GM23338 (cell line): ENCODE measurements around the gene TNNI3. TPM values are rescaled to one million over a fixed set of nuclear protein-coding genes. Genes with fewer than 3 reads are reported as not detected.

ENCODE experiments used
- ATAC-seq: fragments of 200-7000 bp; cut with Tn5 transposase; 3 replicates; pipeline ENCODE4 v1.9.1; 2020
- DNase-seq: peaks from one replicate; pipeline ENCODE4 v3.0.0-alpha.2; 2015; ENCODE audit warnings: low spot score
- H2AFZ ChIP-seq: fragments of 200-600 bp; sonication (generic); 2 replicates; pipeline ENCODE4 v1.8.0; 2016; ENCODE audit warnings: antibody characterized with exemption, mild to moderate bottlenecking, moderate library complexity
- H3F3A ChIP-seq: fragments of 200-600 bp; sonication (generic); replicated peaks from 2 replicates; pipeline ENCODE4 v1.8.0; 2017; ENCODE audit warnings: antibody characterized with exemption, mixed run types, low read depth
- H3K27ac ChIP-seq: fragments of 200-600 bp; sonication (generic); 2 replicates; pipeline ENCODE4 v1.6.1; 2016; ENCODE audit warnings: low read depth
- H3K27me3 ChIP-seq: fragments of 200-600 bp; sonication (generic); 2 replicates; pipeline ENCODE4 v1.8.0; 2016; ENCODE audit warnings: mild to moderate bottlenecking, mixed run types, moderate library complexity; ENCODE audit not compliant: insufficient read depth
- H3K36me3 ChIP-seq: fragments of 200-600 bp; sonication (generic); 2 replicates; pipeline ENCODE4 v1.8.0; 2016; ENCODE audit warnings: mild to moderate bottlenecking; ENCODE audit not compliant: insufficient read depth
- H3K4me1 ChIP-seq: fragments of 200-600 bp; sonication (generic); 2 replicates; pipeline ENCODE4 v1.8.0; 2016; ENCODE audit warnings: mild to moderate bottlenecking, moderate library complexity; ENCODE audit not compliant: insufficient read depth
- H3K4me2 ChIP-seq: fragments of 200-600 bp; sonication (generic); 2 replicates; pipeline ENCODE4 v1.7.1; 2017; ENCODE audit warnings: mixed run types
- H3K4me3 ChIP-seq: fragments of 200-600 bp; sonication (generic); 2 replicates; pipeline ENCODE4 v1.6.1; 2016; ENCODE audit warnings: mixed run types
- H3K79me2 ChIP-seq: fragments of 200-600 bp; sonication (generic); replicated peaks from 2 replicates; pipeline ENCODE4 v1.8.0; 2017; ENCODE audit warnings: mild to moderate bottlenecking; ENCODE audit not compliant: insufficient read depth
- H3K9me2 ChIP-seq: fragments of 200-600 bp; sonication (generic); 2 replicates; pipeline ENCODE4 v1.8.0; 2017; ENCODE audit not compliant: insufficient read depth
- H4K20me1 ChIP-seq: fragments of 200-600 bp; sonication (generic); replicated peaks from 2 replicates; pipeline ENCODE4 v1.8.0; 2017; ENCODE audit warnings: mild to moderate bottlenecking; ENCODE audit not compliant: insufficient read depth
- H3K27ac Mint-ChIP-seq: 2 replicates; pipeline ENCODE4 v1.8.0; 2020; ENCODE audit warnings: inconsistent platforms, mild to moderate bottlenecking, moderate library complexity, mixed read lengths
- H3K27me3 Mint-ChIP-seq: 3 replicates; pipeline ENCODE4 v1.8.0; 2022; ENCODE audit warnings: low read depth, mild to moderate bottlenecking, moderate library complexity, mixed read lengths, inconsistent platforms; ENCODE audit not compliant: insufficient read depth, poor library complexity
- H3K36me3 Mint-ChIP-seq: 3 replicates; pipeline ENCODE4 v1.8.0; 2021; ENCODE audit warnings: low read depth, mild to moderate bottlenecking, inconsistent platforms, moderate library complexity, mixed read lengths
- H3K4me1 Mint-ChIP-seq: 3 replicates; pipeline ENCODE4 v1.8.0; 2020; ENCODE audit warnings: mild to moderate bottlenecking, inconsistent platforms, mixed read lengths
- H3K4me3 Mint-ChIP-seq: 3 replicates; pipeline ENCODE4 v1.8.0; 2021; ENCODE audit warnings: moderate library complexity, mild to moderate bottlenecking, inconsistent platforms, mixed read lengths
- H3K9me3 Mint-ChIP-seq: 3 replicates; pipeline ENCODE4 v1.8.0; 2020; ENCODE audit warnings: moderate library complexity, mild to moderate bottlenecking, inconsistent platforms, mixed read lengths
- CREB1 ChIP-seq: fragments of 250-450 bp; sonication (Bioruptor Pico); IDR thresholded peaks from 2 replicates; pipeline ENCODE4 v1.5.0; 2020; ENCODE audit warnings: low read depth, mild to moderate bottlenecking, moderate library complexity
- EZH2 ChIP-seq: fragments of 200-600 bp; sonication (generic); IDR thresholded peaks from one replicate; pipeline ENCODE4 v1.8.0; 2017; ENCODE audit warnings: antibody characterized with exemption, mild to moderate bottlenecking, low read depth; ENCODE audit not compliant: unreplicated experiment
- EZH2phosphoT487 ChIP-seq: fragments of 200-600 bp; sonication (generic); IDR thresholded peaks from one replicate; pipeline ENCODE4 v1.8.1; 2018; ENCODE audit warnings: antibody characterized with exemption; ENCODE audit not compliant: unreplicated experiment
- JUNB ChIP-seq: IDR thresholded peaks from one replicate; pipeline ENCODE4 v1.6.1; 2016; ENCODE audit warnings: antibody characterized with exemption; ENCODE audit not compliant: unreplicated experiment
- NANOG ChIP-seq: IDR thresholded peaks from 2 replicates; pipeline ENCODE4 v1.6.1; 2016; ENCODE audit warnings: antibody characterized with exemption, borderline replicate concordance
- STAT1 ChIP-seq: IDR thresholded peaks from one replicate; pipeline ENCODE4 v1.6.1; 2016; ENCODE audit warnings: antibody characterized with exemption; ENCODE audit not compliant: unreplicated experiment
- ZNF114 ChIP-seq: fragments of 250-450 bp; sonication (Bioruptor Pico); IDR thresholded peaks from 2 replicates; pipeline ENCODE4 v1.5.0; 2020; ENCODE audit warnings: mild to moderate bottlenecking, moderate library complexity
- ZNF331 ChIP-seq: fragments of 250-450 bp; sonication (Bioruptor Pico); IDR thresholded peaks from 2 replicates; pipeline ENCODE4 v1.5.0; 2020; ENCODE audit warnings: low read depth, mild to moderate bottlenecking, moderate library complexity
- polyA plus RNA-seq: library from polyadenylated mRNA; unstranded; fragments of >200 nt; fragmentation: Nextera tagmentation; extraction: Ambion mirVana; gene quantifications from 2 replicates; pipeline ENCODE4 v1.2.1, GENCODE V29; 2016
- total RNA-seq: library from RNA; depleted of rRNA; stranded (reverse); fragments of >200 nt; shearing (Covaris generic); gene quantifications from 2 replicates; pipeline ENCODE4 v1.2.3, GENCODE V29; 2014
- TF ChIP-seq, protein P1 (sequence below), 2 experiments: fragments of 200-600 bp in 1 of 2; sonication (generic) in 1 of 2; conservative IDR thresholded peaks; 2 replicates each; pipeline versions ENCODE4 v1.5.1 to v1.6.1; 2016 to 2017; ENCODE audit warnings: antibody characterized with exemption in 2 of 2, low read depth in 2 of 2, mild to moderate bottlenecking in 2 of 2, moderate library complexity in 1 of 2
- TF ChIP-seq, protein P2 (sequence below): IDR thresholded peaks from 2 replicates; pipeline ENCODE4 v1.6.1; 2016; ENCODE audit warnings: antibody characterized with exemption
- TF ChIP-seq, protein P3 (sequence below): fragments of 250-450 bp; sonication (Bioruptor Pico); IDR thresholded peaks from 2 replicates; pipeline ENCODE4 v1.5.0; 2020; ENCODE audit warnings: mild to moderate bottlenecking, moderate library complexity

TNNI3 gene
- total and polyA plus RNA-seq, 2 experiments from 2014 or later, result 21.5 to 150 TPM

DNA sequence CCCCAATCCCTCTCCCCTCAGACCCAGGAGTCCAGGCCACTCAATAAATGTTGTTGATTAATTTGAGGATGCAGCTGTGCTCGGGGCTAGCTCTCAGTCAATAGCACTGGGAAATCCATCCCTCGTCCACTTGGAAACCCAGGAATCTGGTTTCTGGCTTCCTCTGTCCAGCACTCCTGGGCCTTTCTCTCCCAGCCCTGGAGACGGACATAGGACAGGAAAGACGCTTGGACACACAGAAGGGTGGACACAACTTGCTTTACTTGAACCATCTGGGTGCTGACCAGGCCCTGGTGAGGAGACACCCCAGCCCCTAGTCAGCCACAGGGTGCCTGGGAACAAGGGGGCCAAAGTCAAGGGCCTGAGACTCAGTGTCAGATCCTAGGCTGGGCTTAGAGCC lies 891 bp upstream of the TNNI3 start:
- Histone ChIP-seq H3K9me2 (no peaks in the 10 kb centered on the region), H3K4me3 (no peak overlapping the region), H3K36me3 (no peaks in the 10 kb centered on the region), H3K79me2 (no peaks in the 10 kb centered on the region), H3K4me2 (no peak overlapping the region), H3K27ac (no peak overlapping the region), H3F3A (0 out of 2 replicates have a peak, but pooled peaks cover 3% of the 10 kb centered on the region), H2AFZ (no peak overlapping the region), H3K27me3 (peaks cover 29% of the 10 kb centered on the region), H4K20me1 (no peaks in the 10 kb centered on the region), H3K4me1 (peaks cover 30% of the 10 kb centered on the region)
- no peak for DNase-seq
- Mint-ChIP-seq H3K27ac (no peak overlapping the region), H3K4me1 (peaks cover 21% of the 10 kb centered on the region), H3K9me3 (peaks cover 2% of the 10 kb centered on the region), H3K27me3 (peaks cover 45% of the 10 kb centered on the region), H3K4me3 (peak overlapping the region; percentile 13; the same call in 1 of the 3 replicates), H3K36me3 (peaks cover 12% of the 10 kb centered on the region)
- no peak for ATAC-seq
- TF ChIP-seq JUNB (no peak), EZH2 (no peak), ZNF331 (no peak)

DNA sequence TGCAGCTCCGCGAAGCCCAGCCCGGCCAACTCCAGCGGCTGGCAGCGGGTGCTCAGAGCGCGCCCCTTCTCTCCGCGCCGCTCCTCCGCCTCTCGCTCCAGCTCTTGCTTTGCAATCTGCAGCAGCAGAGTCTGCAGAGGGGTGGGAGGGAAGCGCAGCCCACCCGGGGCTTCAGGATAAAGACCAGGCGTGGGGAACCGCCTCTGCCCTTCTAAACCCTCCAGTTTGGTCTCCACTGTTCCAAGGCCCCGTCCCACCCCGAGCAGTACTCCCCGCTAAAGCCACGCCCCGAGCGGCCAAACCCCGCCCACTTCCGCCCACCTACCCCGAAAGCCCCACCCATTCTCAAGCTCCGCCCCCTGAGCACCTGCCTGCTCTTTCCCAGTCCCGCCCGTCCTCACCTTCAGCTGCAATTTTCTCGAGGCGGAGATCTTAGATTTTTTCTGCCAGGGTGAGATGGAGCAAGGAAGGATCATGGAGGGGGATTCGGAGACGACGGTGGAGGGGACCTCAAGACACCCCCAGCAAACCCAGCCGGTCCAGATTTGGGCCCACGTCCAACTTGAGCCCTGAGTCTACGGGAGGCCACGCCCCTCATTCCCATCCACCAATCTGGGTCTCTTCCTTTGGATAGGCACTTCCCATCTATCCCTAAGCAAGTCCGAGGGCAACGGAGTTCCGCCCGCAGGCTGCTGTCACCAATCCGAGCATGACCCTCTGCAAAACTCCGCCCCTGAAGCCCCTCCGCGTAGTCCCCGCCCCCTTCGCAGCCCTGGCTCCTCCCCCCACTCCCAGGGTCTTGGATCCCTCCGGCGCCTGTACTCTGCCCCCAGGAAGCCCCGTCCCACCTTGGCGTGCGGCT lies 1.1 kb downstream of the TNNI3 start:
- H3K27ac ChIP-seq, result no peak overlapping the region
- no peaks in the 10 kb centered on the region for H3K9me2 ChIP-seq
- H3K27me3 ChIP-seq, result peaks cover 14% of the 10 kb centered on the region
- H3K27ac Mint-ChIP-seq, result peak overlapping the region; percentile 94
- no peaks in the 10 kb centered on the region; the same call in 1 of the 2 replicates for H3K36me3 ChIP-seq
- peaks cover 31% of the 10 kb centered on the region for H3K27me3 Mint-ChIP-seq
- H3K4me3 Mint-ChIP-seq, result peak overlapping the region; percentile 92
- H3K4me1 ChIP-seq, result peaks cover 24% of the 10 kb centered on the region
- H3K4me2 ChIP-seq, result peak overlapping the region; percentile 87
- peaks cover 5% of the 10 kb centered on the region for H3K9me3 Mint-ChIP-seq
- H3K79me2 ChIP-seq, result no peaks in the 10 kb centered on the region
- DNase-seq (peak; percentile 99), ATAC-seq (peak; percentile 76)
- H3K4me1 Mint-ChIP-seq, result peaks cover 22% of the 10 kb centered on the region
- 0 out of 2 replicates have a peak, but pooled peaks cover 3% of the 10 kb centered on the region for H3F3A ChIP-seq
- peak overlapping the region; percentile 83 for H3K4me3 ChIP-seq
- H3K36me3 Mint-ChIP-seq, result peaks cover 28% of the 10 kb centered on the region
- peak overlapping the region; percentile 47; the same call in 1 of the 2 replicates for H2AFZ ChIP-seq
- no peaks in the 10 kb centered on the region for H4K20me1 ChIP-seq
- no peak for TF ChIP-seq EZH2
- TF ChIP-seq, protein P1, sequence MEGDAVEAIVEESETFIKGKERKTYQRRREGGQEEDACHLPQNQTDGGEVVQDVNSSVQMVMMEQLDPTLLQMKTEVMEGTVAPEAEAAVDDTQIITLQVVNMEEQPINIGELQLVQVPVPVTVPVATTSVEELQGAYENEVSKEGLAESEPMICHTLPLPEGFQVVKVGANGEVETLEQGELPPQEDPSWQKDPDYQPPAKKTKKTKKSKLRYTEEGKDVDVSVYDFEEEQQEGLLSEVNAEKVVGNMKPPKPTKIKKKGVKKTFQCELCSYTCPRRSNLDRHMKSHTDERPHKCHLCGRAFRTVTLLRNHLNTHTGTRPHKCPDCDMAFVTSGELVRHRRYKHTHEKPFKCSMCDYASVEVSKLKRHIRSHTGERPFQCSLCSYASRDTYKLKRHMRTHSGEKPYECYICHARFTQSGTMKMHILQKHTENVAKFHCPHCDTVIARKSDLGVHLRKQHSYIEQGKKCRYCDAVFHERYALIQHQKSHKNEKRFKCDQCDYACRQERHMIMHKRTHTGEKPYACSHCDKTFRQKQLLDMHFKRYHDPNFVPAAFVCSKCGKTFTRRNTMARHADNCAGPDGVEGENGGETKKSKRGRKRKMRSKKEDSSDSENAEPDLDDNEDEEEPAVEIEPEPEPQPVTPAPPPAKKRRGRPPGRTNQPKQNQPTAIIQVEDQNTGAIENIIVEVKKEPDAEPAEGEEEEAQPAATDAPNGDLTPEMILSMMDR (conservative IDR thresholded peaks at IDR 0.05; ENCODE audit: low read depth in 2 of 2), result no peak
- TF ChIP-seq CREB1 (CRISPR knock-in tag), result 0 out of 2 replicates have a peak, but pooled peaks have one; percentile 4
- TF ChIP-seq ZNF114 (CRISPR knock-in tag), result no peak
- no peak for TF ChIP-seq NANOG
- TF ChIP-seq ZNF331, result no peak
- TF ChIP-seq, protein P2, sequence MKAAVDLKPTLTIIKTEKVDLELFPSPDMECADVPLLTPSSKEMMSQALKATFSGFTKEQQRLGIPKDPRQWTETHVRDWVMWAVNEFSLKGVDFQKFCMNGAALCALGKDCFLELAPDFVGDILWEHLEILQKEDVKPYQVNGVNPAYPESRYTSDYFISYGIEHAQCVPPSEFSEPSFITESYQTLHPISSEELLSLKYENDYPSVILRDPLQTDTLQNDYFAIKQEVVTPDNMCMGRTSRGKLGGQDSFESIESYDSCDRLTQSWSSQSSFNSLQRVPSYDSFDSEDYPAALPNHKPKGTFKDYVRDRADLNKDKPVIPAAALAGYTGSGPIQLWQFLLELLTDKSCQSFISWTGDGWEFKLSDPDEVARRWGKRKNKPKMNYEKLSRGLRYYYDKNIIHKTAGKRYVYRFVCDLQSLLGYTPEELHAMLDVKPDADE, result no peak
- no peak for TF ChIP-seq EZH2phosphoT487
- no peak for TF ChIP-seq STAT1
- TF ChIP-seq, protein P3, sequence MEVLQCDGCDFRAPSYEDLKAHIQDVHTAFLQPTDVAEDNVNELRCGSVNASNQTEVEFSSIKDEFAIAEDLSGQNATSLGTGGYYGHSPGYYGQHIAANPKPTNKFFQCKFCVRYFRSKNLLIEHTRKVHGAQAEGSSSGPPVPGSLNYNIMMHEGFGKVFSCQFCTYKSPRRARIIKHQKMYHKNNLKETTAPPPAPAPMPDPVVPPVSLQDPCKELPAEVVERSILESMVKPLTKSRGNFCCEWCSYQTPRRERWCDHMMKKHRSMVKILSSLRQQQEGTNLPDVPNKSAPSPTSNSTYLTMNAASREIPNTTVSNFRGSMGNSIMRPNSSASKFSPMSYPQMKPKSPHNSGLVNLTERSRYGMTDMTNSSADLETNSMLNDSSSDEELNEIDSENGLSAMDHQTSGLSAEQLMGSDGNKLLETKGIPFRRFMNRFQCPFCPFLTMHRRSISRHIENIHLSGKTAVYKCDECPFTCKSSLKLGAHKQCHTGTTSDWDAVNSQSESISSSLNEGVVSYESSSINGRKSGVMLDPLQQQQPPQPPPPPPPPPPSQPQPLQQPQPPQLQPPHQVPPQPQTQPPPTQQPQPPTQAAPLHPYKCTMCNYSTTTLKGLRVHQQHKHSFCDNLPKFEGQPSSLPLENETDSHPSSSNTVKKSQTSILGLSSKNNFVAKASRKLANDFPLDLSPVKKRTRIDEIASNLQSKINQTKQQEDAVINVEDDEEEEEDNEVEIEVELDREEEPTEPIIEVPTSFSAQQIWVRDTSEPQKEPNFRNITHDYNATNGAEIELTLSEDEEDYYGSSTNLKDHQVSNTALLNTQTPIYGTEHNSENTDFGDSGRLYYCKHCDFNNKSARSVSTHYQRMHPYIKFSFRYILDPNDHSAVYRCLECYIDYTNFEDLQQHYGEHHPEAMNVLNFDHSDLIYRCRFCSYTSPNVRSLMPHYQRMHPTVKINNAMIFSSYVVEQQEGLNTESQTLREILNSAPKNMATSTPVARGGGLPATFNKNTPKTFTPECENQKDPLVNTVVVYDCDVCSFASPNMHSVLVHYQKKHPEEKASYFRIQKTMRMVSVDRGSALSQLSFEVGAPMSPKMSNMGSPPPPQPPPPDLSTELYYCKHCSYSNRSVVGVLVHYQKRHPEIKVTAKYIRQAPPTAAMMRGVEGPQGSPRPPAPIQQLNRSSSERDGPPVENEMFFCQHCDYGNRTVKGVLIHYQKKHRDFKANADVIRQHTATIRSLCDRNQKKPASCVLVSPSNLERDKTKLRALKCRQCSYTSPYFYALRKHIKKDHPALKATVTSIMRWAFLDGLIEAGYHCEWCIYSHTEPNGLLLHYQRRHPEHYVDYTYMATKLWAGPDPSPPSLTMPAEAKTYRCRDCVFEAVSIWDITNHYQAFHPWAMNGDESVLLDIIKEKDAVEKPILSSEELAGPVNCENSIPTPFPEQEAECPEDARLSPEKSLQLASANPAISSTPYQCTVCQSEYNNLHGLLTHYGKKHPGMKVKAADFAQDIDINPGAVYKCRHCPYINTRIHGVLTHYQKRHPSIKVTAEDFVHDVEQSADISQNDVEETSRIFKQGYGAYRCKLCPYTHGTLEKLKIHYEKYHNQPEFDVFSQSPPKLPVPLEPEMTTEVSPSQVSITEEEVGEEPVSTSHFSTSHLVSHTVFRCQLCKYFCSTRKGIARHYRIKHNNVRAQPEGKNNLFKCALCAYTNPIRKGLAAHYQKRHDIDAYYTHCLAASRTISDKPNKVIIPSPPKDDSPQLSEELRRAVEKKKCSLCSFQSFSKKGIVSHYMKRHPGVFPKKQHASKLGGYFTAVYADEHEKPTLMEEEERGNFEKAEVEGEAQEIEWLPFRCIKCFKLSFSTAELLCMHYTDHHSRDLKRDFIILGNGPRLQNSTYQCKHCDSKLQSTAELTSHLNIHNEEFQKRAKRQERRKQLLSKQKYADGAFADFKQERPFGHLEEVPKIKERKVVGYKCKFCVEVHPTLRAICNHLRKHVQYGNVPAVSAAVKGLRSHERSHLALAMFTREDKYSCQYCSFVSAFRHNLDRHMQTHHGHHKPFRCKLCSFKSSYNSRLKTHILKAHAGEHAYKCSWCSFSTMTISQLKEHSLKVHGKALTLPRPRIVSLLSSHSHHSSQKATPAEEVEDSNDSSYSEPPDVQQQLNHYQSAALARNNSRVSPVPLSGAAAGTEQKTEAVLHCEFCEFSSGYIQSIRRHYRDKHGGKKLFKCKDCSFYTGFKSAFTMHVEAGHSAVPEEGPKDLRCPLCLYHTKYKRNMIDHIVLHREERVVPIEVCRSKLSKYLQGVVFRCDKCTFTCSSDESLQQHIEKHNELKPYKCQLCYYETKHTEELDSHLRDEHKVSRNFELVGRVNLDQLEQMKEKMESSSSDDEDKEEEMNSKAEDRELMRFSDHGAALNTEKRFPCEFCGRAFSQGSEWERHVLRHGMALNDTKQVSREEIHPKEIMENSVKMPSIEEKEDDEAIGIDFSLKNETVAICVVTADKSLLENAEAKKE (CRISPR knock-in tag), result no peak
- TF ChIP-seq JUNB, result no peak
